ENCODE measurements around the gene GSTM5.
"Not testable (repeated sequence)": the region's sequence is repeated elsewhere in the genome, so short reads cannot be mapped to it uniquely, and the experiment has no call there.

GSTM5 gene
- total RNA-seq, result 0 to 0.16 (median 0) reads per million in 3 experiments

DNA sequence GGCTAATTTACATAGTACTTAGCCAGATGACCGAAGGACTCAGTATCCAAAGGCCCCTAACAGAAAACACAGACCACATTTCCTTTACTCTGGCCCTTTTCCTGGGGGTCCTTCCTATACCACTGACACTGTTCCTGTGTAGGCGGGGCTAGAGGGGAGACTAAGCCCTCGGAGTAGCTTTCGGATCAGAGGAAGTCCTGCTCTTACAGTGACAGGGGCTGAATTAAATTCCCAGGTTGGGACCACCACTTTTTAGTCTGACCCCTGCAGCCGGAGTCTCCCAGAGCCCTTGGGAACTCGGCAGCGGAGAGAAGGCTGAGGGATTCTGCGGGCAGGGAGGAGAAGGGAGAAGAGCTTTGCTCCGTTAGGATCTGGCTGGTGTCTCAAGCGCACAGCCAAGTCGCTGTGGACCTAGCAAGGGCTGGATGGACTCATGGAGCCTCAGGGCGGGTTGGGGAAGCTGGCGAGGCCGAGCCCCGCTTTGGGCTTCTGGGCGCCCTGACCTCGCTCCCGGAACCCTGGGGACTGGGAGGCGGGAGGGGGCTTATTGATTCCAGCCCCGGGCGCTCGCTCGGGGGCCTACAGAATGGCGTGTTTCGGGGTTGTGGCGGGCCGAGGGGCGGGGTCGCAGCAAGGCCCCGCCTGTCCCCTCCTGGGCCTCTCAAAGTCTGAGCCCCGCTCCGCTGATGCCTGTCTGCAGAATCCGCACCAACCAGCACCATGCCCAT lies at the start of gene GSTM5:
GSTM5 (plus strand) TSS at position 659 of the 728 bp plus-strand sequence; CDS start at position 721, 62 bp downstream.
- not testable (repeated sequence) for DNase-seq

DNA sequence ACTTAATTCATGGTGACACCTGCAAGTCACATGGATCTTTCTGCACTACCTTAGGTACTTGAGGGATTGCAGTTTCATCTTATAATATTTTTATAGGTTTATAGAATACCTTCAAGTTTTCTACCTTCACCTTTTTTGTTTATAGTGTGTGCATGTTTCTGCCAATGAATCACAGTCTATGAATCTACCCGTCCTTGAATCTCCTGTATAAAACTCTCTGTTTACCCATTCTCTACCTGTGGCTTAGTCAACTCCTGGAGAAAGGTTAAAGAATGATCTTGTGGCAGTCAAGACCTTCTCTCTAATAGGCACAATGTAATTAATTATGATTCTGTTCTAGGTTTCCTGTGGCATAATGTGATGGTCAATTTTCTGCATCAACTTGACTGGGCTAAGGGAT lies 47.4 kb upstream of the GSTM5 start:
- DNase-seq, result no peak

DNA sequence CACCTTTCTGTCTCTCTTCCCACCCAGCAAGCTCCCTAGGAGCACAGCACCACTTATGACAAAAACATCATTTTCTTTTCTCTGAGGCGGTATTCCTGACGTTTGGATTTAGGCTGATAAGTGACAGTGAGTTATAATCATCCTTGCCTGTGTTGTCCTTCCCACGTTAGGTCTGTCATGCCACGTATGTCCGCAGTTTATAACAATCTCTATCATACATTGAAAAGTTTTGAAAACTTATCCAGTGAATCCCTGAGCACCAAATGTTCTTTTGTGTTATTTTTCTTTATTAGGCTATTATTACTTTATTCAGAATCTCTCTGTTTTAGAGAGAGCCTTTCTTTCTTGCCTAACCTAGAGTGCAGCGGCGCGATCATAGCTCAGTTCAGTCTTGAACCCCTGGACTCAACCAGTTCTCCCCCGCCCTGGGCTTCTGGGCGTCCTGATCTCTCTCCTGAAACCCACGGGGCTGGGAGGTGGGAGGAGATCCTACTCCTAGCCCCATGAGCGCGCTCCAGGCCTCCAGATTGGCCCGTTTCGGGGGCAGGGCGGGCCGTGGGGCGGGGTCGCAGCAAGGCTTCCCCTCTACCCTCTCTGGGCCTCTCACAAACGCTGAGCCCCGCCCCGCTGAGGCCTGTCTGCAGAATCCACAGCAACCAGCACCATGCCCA lies 44.5 kb upstream of the GSTM5 start, which contains the start of gene GSTM2:
GSTM2 (plus strand) TSS at position 606 of the 671 bp plus-strand sequence; CDS start at position 665, 59 bp downstream.
- peak; percentile 66 for DNase-seq

DNA sequence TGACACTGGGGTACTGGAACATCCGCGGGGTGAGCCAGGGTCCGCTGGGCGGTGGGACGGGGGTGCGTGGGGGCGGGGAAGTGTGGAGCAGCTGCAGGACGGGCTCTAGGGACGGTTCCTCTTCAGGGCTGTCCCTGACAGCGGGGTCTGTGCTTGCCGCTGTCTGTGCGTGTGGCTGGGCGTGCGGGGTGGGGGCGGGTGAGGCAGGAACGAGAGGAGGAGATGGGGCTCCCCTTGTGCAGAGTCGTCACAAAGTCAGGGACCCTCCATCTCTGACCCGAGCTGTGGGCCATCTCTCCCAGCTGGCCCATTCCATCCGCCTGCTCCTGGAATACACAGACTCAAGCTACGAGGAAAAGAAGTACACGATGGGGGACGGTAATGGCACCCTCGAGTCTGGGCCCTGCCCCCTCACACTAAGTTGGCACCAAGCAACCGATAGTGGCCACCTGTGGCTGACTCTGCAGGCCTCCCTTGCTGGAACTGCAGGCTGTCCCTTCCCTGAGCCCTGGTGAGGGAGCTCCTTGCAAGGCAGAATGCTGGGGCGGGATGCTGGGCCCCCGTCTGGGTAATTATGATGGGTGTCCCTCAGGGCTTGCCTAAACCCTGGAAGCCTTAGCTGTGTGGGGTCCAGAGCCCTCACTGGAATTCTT lies 43.8 kb upstream of the GSTM5 start:
- DNase-seq, result no peak

DNA sequence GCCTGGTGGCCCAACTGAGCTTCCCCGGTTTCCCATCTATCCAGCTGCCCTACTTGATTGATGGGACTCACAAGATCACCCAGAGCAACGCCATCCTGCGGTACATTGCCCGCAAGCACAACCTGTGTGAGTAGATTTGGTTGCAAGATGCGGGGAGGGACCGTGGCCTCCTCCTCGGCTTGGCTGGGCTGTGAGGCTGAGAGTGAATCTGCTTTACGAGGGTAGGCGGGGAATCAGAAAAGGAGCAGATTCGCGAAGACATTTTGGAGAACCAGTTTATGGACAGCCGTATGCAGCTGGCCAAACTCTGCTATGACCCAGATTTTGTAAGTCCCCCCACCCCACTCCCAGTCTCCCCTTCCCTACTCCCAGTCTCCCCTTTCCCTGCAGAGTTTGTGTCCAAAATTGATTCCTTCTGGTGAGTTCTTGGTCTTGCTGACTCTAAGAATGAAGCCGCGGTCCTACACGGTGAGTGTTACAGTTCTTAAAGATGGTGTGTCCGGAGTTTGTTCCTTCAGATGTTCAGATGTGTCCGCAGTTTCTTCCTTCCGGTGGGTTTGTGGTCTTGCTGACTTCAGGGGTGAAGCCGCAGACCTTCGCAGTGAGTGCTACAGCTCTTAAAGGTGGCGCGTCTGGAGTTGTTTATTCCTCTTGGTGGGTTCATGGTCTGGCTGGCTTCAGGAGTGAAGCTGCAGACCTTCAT lies 42.7 kb upstream of the GSTM5 start:
- no peak for DNase-seq

DNA sequence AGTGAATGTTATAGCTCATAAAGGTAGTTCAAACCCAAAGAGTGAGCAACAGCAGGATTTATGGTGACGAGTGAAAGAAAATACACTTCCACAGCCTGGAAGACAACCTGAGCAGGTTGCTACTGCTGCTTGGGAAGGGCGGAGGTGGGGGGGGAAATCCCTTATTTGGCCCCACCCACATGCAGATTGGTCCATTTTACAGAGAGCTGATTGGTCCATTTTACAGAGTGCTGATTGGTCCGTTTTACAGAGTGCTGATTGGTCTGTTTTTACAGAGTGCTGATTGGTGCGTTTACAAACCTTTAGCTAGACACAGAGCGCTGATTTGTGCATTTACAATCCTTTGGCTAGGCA lies 42.1 kb upstream of the GSTM5 start:
- DNase-seq, result not testable (repeated sequence)

DNA sequence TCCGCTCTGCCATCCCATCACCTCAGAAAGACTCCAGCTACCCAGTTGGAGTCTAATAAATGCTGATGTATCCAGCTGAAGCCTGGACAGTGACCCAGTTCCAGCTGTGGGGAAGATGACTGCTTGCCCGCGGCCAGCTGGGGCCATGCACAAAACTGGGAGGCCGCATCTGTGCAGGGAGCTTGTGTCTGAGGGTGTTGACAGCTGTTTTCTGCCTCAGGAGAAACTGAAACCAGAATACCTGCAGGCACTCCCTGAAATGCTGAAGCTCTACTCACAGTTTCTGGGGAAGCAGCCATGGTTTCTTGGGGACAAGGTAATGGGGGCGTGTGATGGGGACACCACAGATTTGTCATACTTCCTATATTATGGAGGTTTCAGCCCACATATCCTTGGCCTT lies 41.0 kb upstream of the GSTM5 start:
- no peak for DNase-seq

DNA sequence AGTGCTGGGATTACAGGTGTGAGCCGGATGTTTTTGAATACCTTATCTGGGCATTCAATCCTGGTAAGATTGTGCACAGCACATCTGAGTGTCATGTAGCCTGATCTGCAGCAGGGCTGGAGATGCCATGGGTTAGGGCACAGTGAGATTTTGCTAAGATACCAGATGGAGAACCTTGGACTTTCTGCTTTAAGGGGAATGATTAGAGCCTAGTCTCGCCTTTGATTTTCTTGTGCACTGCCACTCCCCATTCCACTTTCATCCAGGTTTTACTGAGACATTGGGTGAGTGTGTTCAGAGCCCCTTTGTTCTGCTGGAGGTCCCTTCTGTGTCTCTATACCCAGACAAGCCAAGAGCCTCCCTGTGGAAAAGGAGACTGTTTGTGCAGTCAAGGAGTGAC lies 38.2 kb upstream of the GSTM5 start:
- not testable (repeated sequence) for DNase-seq

DNA sequence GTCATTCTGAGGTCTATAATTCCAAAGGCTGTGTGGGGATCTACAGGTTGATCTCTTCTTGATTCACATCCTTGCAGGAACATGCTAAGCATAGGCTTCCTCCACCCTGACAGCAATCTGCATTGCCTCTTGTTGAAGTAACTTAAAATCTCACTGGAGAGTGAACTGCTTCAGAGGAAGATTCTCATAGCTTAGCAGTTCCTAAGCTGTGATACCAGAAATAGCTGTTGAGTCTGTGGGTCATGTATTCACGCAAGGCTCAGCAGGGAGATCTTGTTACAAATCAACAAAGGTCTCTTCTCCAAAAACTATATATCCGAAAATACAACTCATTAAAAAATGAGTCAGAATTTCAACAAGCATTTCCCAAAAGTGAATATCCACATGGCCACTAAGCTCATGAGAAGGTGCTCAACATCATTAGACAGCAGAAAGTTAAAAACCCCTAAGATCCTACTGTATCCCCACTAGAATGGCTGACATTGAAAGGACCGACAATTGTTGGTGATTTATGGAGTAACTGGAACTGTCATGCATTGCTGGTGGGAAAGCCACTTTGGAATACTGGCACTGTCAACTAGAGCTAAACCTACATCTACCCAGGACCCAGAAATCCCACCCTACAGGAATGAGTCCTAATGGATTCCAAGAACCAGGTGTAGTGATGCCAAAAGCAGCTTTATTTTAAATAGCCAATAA lies 35.2 kb upstream of the GSTM5 start:
- DNase-seq, result not testable (repeated sequence)

DNA sequence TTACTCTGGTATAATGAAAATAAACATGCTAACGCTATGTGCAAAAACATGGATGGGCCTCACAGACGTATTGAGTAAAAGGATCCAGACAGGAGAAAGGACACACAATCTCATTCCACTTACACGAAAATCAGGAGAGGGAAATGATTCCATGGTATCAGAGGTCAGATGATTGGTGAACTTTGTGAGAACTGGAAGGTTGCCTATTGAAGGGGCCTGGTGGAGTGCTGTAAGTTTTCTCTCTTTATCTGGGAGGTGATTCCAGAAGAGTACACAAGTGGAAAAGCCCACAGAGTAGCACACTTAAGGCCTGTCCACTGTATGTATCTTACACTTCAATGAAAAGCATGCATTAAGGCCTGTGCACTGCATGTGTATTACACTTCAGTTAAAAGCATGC lies 34.6 kb upstream of the GSTM5 start:
- no peak for DNase-seq

DNA sequence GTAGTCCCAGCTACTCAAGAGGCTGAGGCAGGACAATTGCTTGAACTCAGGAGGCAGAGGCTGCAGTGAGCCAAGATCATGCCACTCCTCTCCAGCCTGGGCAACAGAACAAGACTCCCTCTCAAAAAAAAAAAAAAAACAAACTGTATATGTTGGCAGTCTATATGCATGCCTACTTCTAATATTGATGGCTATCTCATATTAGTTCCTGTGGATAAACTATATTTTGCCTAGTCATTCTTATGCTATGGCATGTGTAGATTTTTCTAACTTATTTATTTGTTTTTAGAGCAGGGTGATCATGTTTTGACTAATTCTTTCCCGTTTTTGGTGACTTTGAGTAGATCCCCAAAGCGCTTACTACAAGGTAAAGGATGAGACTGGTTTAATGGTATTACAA lies 33.4 kb upstream of the GSTM5 start:
- DNase-seq, result not testable (repeated sequence)

DNA sequence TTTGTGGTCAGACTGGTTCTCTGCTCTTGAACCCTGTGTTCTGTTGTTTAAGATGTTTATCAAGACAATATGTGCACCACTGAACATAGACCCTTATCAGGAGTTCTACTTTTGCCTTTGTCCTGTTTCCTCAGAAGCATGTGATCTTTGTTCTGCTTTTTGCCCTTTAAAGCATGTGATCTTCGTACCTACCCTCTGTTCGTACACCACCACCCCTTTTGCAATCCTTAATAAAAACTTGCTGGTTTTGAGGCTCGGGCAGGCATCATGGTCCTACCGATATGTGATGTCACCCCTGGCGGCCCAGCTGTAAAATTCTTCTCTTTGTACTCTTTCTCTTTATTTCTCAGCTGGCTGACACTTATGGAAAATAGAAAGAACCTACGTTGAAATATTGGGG lies 27.3 kb upstream of the GSTM5 start:
- not testable (repeated sequence) for DNase-seq

DNA sequence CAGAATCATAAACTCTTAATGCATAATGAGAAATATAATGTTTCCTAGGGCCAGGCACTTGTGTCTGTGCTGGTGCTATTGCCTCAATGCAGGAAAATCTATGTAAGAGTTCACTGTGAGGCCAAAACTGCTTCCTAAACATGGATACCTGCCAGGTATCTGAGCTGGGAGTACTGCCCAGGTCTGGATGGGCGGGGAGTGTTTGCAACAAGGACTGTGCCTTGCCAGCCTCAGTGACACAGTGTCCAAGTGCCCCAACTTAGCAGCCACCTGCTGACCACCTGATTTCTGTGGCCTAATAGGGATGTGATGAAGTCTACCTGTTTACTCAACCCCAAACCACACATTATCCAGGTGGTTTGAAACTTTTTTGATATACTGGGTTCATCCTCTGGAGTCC lies 26.7 kb upstream of the GSTM5 start:
- DNase-seq, result not testable (repeated sequence)

DNA sequence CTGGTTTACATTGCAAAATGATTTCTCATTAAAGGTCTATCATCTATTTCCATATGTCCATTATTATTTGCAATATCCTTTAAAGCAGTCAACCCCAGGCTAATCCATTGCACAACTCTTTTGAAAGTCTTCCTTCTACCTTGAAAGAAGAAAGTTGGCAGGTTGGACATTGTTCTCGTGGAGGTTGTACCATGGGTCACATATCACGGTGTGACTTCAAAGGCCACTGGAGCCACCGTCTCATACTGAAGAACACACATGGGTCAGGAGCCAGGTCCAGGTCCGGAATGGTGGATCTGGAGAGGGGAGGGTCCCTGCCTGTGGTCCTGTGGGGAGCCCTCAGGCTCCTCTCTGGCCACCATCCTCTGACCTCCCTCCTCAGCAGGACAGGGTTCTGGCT lies 26.2 kb upstream of the GSTM5 start:
- DNase-seq, result not testable (repeated sequence)

DNA sequence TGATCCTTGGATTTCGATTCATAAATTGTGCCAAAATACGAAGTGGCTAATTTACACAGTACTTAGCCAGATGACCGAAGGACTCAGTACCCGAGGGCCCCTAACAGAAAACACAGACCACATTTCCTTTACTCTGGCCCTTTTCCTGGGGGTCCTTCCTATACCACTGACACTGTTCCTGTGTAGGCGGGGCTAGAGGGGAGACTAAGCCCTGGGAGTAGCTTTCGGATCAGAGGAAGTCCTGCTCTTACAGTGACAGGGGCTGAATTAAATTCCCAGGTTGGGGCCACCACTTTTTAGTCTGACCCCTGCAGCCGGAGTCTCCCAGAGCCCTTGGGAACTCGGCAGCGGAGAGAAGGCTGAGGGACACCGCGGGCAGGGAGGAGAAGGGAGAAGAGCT lies 24.9 kb upstream of the GSTM5 start:
- DNase-seq, result not testable (repeated sequence)

DNA sequence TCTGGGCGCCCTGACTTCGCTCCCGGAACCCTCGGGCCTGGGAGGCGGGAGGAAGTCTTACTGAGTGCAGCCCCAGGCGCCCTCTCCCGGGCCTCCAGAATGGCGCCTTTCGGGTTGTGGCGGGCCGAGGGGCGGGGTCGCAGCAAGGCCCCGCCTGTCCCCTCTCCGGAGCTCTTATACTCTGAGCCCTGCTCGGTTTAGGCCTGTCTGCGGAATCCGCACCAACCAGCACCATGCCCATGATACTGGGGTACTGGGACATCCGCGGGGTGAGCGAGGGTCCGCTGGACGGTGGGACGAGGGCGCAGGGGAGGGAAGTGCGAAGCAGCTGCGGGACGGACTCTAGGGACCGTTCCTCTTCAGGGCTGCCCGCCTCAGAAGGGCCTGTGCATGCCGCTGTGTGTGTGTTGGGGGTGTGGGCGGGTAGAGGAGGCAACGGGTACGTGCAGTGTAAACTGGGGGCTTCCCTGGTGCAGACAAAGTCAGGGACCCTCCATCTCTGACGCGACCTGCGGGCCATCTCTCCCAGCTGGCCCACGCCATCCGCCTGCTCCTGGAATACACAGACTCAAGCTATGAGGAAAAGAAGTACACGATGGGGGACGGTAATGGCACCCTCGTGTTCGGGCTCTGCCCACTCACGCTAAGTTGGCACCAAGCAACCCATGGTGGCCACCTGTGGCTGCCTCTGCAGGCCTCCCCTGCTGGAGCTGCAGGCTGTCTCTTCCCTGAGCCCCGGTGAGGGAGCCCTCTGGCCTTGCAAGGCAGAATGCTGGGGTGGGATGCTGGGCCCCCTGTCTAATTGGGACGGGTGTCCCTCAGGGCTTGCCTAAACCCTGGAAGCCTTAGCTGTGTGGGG lies 24.2 kb upstream of the GSTM5 start, which contains the start of gene GSTM1:
GSTM1 (plus strand) TSS at position 177 of the 859 bp plus-strand sequence; CDS start at position 234, 57 bp downstream.
- DNase-seq, result no peak

DNA sequence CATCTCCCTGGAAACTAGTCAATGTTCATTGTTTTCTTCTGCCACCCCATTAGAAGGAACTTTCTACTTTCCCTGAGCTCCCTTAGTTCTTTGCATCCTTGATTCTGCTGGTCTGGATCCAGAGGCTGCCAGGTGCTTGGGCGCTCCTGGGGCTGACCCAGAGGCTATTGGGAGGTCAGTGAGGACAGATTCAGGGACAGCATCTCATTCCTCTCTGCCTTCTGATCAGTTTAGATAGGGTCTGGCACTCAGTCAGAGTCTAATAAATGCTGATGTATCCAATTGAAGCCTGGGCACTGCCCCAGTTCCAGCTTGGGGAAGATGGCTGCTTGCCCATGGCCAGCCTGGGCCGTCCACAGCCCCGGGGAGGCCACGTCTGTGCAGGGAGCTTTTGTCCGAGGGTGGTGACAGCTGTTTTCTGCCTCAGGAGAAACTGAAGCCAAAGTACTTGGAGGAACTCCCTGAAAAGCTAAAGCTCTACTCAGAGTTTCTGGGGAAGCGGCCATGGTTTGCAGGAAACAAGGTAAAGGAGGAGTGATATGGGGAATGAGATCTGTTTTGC lies 22.1 kb upstream of the GSTM5 start:
- no peak for DNase-seq

DNA sequence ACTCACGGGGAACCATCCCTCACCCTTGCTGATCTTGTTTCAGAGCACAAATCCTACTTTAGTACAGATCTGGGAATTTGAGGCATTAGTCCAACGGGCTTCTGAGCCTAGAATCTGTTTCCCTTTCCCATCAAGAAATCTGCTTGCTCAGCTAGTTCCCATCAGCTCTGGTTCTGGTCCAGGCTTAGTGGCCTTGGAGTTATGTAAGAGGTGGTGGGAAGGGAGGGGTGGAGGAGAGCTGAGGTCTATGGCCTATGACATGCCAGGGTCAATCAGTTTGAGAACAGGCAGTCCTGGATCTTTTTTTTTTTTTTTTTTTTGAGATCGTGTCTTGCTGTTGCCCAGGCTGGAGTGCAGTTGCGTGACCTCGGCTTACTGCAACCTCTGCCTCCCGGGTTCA lies 20.3 kb upstream of the GSTM5 start:
- no peak for DNase-seq

DNA sequence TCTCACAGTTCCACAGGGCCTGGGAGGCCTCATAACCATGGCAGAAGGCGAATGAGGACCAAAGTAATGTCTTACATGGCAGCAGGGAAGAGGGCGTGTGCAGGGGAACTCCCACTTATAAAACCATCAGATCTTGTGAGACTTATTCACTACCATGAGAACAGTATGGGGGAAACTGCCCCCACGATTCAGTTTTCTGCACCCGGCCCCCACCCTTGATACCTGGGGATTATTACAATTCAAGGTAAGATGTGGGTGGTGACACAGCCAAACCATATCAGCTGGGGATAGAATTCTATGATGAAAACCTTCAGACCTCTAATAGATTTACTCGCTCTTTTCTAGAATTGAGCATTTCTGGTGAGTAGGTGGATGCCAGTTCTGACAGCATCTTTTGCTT lies 17.7 kb upstream of the GSTM5 start:
- not testable (repeated sequence) for DNase-seq

DNA sequence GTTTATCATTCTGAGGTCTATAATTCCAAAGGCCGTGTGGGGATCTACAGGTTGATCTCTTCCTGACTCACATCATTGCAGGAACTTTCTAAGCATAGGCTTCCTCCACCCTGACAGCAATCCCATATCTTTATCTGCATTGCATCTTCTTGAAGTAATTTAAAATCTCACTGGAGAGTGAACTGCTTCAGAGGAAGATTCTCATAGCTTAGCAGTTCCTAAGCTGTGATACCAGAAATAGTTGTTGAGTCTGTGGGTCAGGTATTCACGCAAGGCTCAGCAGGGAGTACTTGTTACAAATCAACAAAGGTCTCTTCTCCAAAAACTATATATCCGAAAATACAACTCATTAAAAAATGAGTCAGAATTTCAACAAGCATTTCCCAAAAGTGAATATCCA lies 16.9 kb upstream of the GSTM5 start:
- DNase-seq, result not testable (repeated sequence)

DNA sequence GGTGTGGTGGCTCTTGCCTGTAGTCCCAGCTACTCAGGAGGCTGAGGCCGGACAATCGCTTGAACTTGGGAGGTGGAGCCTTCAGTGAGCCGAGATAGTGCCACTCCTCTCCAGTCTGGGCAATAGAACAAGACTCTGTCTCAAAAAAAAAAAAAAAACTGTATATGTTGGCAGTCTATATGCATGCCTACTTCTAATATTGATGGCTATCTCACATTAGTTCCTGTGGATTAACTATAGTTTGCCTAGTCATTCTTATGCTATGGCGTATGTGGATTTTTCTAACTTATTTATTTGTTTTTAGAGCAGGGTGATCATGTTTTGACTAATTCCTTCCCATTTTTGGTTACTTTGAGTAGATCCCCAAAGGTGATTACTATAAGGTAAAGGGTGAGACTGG lies 15.0 kb upstream of the GSTM5 start:
- DNase-seq, result no peak
